ENCODE results near the gene ERMP1. TPM values are rescaled to one million over a fixed set of nuclear protein-coding genes. Genes with fewer than 3 reads are reported as not detected.

The ERMP1 gene
- total and polyA plus RNA-seq, 2 of the 8 experiments (the other 6 are each of a cell fraction or from before 2014, with no cell fraction given), result 12.8 to 16.7 TPM

- TF ChIP-seq EP300 (IDR thresholded peaks at IDR 0.05; ENCODE audit: borderline replicate concordance in 1 of 2, low read depth in 2 of 2, low read length in 2 of 2), result no peak
- TF ChIP-seq BRCA1 (IDR thresholded peaks at IDR 0.05; ENCODE audit: low read depth, low read length), result no peak
- TF ChIP-seq CBX8 (IDR thresholded peaks at IDR 0.05; ENCODE audit: borderline replicate concordance, low read depth, low read length), result no peak
- TF ChIP-seq RXRA (IDR thresholded peaks at IDR 0.05; ENCODE audit: insufficient read depth, low read depth, low read length), result no peak
- TF ChIP-seq CTBP2 (IDR thresholded peaks at IDR 0.05; ENCODE audit: borderline replicate concordance, insufficient read depth, insufficient read length, low read length), result no peak
- TF ChIP-seq SIX5 (IDR thresholded peaks at IDR 0.05; ENCODE audit: low read depth, low read length), result no peak
- TF ChIP-seq HDAC6 (IDR thresholded peaks at IDR 0.05; ENCODE audit: low read depth, low read length), result no peak
Observed at GRCh38 chr9:5764130-5764868, 68.6 kb downstream of the ERMP1 start (continued).

Data from H1 (cell line).